Measurements from ENCODE around the gene TNRC6B. TPM values are rescaled to one million over a fixed set of nuclear protein-coding genes. Genes with fewer than 3 reads are reported as not detected.
A peak's percentile ranks its signal among the peaks of the same experiment; 100 is the strongest.
"Not testable (repeated sequence)": the region's sequence is repeated elsewhere in the genome, so short reads cannot be mapped to it uniquely, and the experiment has no call there.

The TNRC6B gene
- total RNA-seq, 2 experiments from 2014 or later: 40.0 to 72.5 TPM

- Mint-ChIP-seq H3K36me3 (peaks cover 8% of the 10 kb centered on the region), H3K27ac (peak overlapping the region; percentile 92), H3K4me1 (peaks cover 43% of the 10 kb centered on the region), H3K27me3 (no peaks in the 10 kb centered on the region), H3K9me3 (ENCODE audit: low read depth) (no peaks in the 10 kb centered on the region), H3K4me3 (peak overlapping the region; percentile 94)
- DNase-seq (peak; percentile 85), ATAC-seq (peak; percentile 72)
- CTCF ChIA-PET: interaction anchor here (0.7 to 2.6 kb wide), 11 partner anchors 69 to 643 kb away, joined by 3 to 10 read pairs (median 4); no protein-coding TSS in a partner anchor
Observed at GRCh38 chr22:40176921-40177737, 596 bp upstream of the TNRC6B start.

- H3K4me1 Mint-ChIP-seq: peaks cover 54% of the 10 kb centered on the region
- DNase-seq (peak; percentile 66), ATAC-seq (peak; percentile 8)
- peaks cover 10% of the 10 kb centered on the region for H3K36me3 Mint-ChIP-seq
- CTCF ChIA-PET: interaction anchor here (0.8 to 2.6 kb wide), 7 partner anchors 14 to 649 kb away, joined by 3 to 10 read pairs (median 3); no protein-coding TSS in a partner anchor
- H3K27ac Mint-ChIP-seq: peak overlapping the region; percentile 92
- H3K4me3 Mint-ChIP-seq: peak overlapping the region; percentile 94
- H3K27me3 Mint-ChIP-seq: no peaks in the 10 kb centered on the region
- H3K9me3 Mint-ChIP-seq (ENCODE audit: low read depth): no peaks in the 10 kb centered on the region
Observed at GRCh38 chr22:40178417-40179409, 988 bp downstream of the TNRC6B start.

DNA sequence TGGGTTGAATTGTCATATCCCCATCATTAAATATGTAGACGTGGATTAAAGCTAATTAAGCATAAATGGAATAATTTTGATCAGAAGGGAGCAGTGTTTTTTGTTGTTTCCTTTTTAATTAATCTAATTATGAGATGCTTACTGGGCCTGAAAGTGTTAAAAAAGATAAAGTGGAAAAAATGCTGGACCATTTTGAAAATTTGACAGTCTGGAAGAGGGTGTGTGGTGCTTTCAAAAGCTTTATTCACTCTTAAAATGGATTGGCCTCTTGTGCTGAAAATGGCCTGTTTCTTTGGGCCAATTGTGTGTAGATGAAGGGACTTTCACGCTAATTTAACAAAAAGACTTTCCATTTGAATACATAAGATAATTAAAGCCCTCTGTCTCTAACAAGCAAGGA is 1.8 kb downstream of the TNRC6B start:
- DNase-seq (no peak), ATAC-seq (no peak)
- Mint-ChIP-seq H3K4me3 (peak overlapping the region; percentile 94), H3K27ac (peak overlapping the region; percentile 92), H3K9me3 (ENCODE audit: low read depth) (no peaks in the 10 kb centered on the region), H3K4me1 (peaks cover 60% of the 10 kb centered on the region), H3K27me3 (no peaks in the 10 kb centered on the region), H3K36me3 (peaks cover 14% of the 10 kb centered on the region)
- CTCF ChIA-PET: interaction anchor here (1.2 to 2.6 kb wide), 5 partner anchors 13 to 720 kb away, joined by 3 to 10 read pairs (median 3); no protein-coding TSS in a partner anchor

GRCh38 chr22:40180403-40180802 is 2.7 kb downstream of the TNRC6B start:
- H3K4me1 Mint-ChIP-seq: peaks cover 59% of the 10 kb centered on the region
- H3K9me3 Mint-ChIP-seq (ENCODE audit: low read depth): no peaks in the 10 kb centered on the region
- DNase-seq: no peak
- H3K27ac Mint-ChIP-seq: peak overlapping the region; percentile 36
- ATAC-seq: no peak
- H3K4me3 Mint-ChIP-seq: peak overlapping the region; percentile 94
- H3K27me3 Mint-ChIP-seq: no peaks in the 10 kb centered on the region
- CTCF ChIA-PET: interaction anchor here (1.2 to 1.5 kb wide), 3 partner anchors 21 to 719 kb away, joined by 3 read pairs; no protein-coding TSS in a partner anchor
- peaks cover 15% of the 10 kb centered on the region for H3K36me3 Mint-ChIP-seq

- ATAC-seq (no peak), DNase-seq (no peak)
- peaks cover 24% of the 10 kb centered on the region for H3K36me3 Mint-ChIP-seq
- H3K27me3 Mint-ChIP-seq: no peaks in the 10 kb centered on the region
- H3K4me1 Mint-ChIP-seq: peaks cover 55% of the 10 kb centered on the region
- H3K9me3 Mint-ChIP-seq (ENCODE audit: low read depth): no peaks in the 10 kb centered on the region
- no peak overlapping the region for H3K4me3 Mint-ChIP-seq
- CTCF ChIA-PET: interaction anchor here (1.2 kb wide), 1 partner anchor 8 kb away, joined by 3 read pairs; no protein-coding TSS in a partner anchor
- H3K27ac Mint-ChIP-seq: no peak overlapping the region
Observed at GRCh38 chr22:40181323-40181722, 3.6 kb downstream of the TNRC6B start.

DNA sequence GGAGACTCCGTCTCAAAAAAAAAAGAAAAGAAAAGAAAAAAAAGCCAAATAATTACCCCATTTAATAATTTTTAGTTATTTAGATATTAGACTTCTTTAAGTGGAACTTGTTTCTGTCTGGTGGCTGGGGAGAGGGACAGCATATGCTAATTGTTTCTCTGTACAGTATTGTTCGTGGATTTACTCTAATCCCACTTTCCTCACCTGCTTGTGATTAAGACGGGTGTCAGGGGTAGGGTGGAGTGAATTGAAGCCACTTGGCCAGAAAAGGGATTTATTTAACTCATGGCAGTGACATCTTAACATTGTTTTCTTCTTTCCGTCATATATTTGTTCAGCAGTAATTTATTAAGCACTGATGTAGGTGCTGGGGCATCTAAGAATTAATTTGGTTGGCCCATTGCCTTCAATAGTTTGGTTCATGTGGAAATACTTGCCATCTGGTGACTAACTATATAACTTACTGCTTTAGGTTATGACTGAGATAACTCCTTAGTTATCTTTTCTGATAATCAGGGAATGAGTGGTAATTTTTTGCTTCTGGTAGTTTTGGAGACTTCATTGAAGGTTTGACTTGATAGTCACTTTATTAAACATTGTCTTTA is 4.6 kb downstream of the TNRC6B start:
- H3K36me3 Mint-ChIP-seq: peaks cover 24% of the 10 kb centered on the region
- H3K4me3 Mint-ChIP-seq: no peak overlapping the region
- H3K9me3 Mint-ChIP-seq (ENCODE audit: low read depth): no peaks in the 10 kb centered on the region
- H3K27me3 Mint-ChIP-seq: no peaks in the 10 kb centered on the region
- DNase-seq (no peak), ATAC-seq (no peak)
- CTCF ChIA-PET: interaction anchor here (1.2 kb wide), 1 partner anchor 7 kb away, joined by 3 read pairs; no protein-coding TSS in a partner anchor
- H3K27ac Mint-ChIP-seq: no peak overlapping the region
- H3K4me1 Mint-ChIP-seq: peaks cover 45% of the 10 kb centered on the region

- no peak overlapping the region for H3K27ac Mint-ChIP-seq
- DNase-seq (no peak), ATAC-seq (no peak)
- no peaks in the 10 kb centered on the region for H3K27me3 Mint-ChIP-seq
- H3K36me3 Mint-ChIP-seq: peaks cover 20% of the 10 kb centered on the region
- H3K9me3 Mint-ChIP-seq (ENCODE audit: low read depth): no peaks in the 10 kb centered on the region
- CTCF ChIA-PET: no interaction called here
- H3K4me3 Mint-ChIP-seq: no peak overlapping the region
- peaks cover 44% of the 10 kb centered on the region for H3K4me1 Mint-ChIP-seq
Observed at GRCh38 chr22:40183029-40183581, 5.4 kb downstream of the TNRC6B start.

DNA sequence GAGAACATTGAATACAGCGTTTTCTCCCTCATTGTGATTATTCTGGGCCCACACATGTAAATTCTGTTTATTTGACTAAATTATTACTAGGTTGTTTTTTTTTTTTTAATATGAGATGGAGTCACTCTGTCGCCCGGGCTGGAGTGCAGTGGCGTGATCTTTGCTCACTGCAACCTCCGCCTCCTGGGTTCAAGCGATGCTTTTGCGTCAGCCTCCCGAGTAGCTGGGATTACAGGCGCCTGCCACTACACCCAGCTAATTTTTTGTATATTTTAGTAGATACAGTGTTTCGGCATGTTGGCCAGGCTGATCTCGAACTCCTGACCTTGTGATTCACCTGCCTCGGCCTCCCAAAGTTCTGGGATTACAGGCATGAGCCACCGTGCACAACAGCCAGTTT is 5.9 kb downstream of the TNRC6B start:
- Mint-ChIP-seq H3K4me1 (peaks cover 44% of the 10 kb centered on the region), H3K36me3 (peaks cover 20% of the 10 kb centered on the region)
- ATAC-seq; H3K27me3 Mint-ChIP-seq; CTCF ChIA-PET; H3K4me3 Mint-ChIP-seq; DNase-seq; H3K27ac Mint-ChIP-seq; H3K9me3 Mint-ChIP-seq (ENCODE audit: low read depth): not testable (repeated sequence)

DNA sequence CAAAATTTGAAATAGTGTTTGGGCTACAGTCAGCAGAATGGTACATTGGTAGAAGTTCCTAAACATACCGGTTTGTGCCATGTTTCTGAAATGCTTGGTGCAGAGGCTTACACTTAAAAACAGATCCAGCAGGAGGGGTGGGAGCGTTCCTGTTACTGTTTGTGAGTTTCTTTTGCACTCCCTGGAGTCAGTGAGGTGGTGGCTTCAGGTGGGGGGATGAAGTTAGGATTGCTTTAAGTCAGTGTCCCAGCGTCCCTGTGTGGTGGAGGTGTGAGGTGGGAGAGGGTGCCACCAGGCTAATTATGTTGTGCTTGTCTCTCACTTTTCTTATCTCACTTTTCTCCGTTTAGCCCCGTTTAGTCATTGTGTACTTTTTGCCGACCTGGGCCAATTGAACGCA is 9.7 kb downstream of the TNRC6B start:
- peaks cover 26% of the 10 kb centered on the region for H3K4me1 Mint-ChIP-seq

DNA sequence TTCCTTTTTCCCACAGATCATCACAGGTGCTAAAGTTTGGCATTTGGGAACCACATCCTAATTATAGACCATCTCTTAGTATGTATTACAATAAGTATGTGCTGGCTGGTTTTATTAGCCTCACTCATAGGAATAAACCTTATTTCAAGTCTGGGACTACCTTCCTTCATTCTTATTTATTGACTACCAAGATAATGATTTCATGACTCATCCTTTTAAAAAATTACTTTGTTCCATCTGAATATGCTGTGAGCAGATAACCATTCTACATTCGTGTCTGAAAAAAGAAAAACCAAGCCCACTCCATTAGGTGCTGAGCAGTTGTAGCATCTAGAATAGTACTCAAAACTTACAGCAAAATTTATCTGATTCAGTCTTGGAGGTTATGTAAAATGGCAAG is 12.3 kb downstream of the TNRC6B start:
- ATAC-seq (no peak), DNase-seq (no peak)
- Mint-ChIP-seq H3K9me3 (ENCODE audit: low read depth) (no peaks in the 10 kb centered on the region), H3K27ac (no peak overlapping the region), H3K4me1 (peaks cover 30% of the 10 kb centered on the region), H3K36me3 (peaks cover 9% of the 10 kb centered on the region), H3K27me3 (no peaks in the 10 kb centered on the region), H3K4me3 (no peak overlapping the region)
- CTCF ChIA-PET: interaction anchor here (0.6 to 1.8 kb wide), 4 partner anchors 9 to 202 kb away, joined by 3 to 5 read pairs (median 3); no protein-coding TSS in a partner anchor

More for the DNA sequence above, 9.7 kb downstream of the TNRC6B start:
- Mint-ChIP-seq H3K4me3 (no peak overlapping the region), H3K27ac (no peak overlapping the region), H3K36me3 (peaks cover 14% of the 10 kb centered on the region), H3K27me3 (no peaks in the 10 kb centered on the region), H3K9me3 (ENCODE audit: low read depth) (no peaks in the 10 kb centered on the region)
- CTCF ChIA-PET: no interaction called here
- DNase-seq (no peak), ATAC-seq (no peak)

DNA sequence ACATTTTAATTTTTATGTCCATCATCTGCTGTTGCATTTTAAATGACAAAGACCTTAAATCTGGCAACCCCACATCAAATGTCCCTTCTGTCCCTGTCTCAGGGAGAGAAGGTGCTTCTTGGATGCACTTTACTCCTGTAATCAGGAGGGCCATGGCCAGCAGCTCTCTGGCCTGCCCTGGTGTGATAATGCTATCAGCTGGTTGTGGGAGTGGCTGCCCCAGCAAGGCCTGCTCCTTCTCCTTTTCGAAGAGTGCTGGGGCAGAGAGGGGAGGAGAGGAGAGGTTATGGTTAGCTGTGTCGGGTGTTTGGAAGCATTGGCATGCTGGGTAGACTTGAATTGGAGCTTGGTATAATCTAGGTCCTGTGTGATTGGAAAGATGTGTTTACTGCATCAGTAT is 12.8 kb downstream of the TNRC6B start:
- no peak overlapping the region for H3K27ac Mint-ChIP-seq
- peaks cover 34% of the 10 kb centered on the region for H3K4me1 Mint-ChIP-seq
- no peak for DNase-seq

More for the DNA sequence above, 12.8 kb downstream of the TNRC6B start:
- CTCF ChIA-PET: interaction anchor here (0.6 to 1.8 kb wide), 3 partner anchors 29 to 203 kb away, joined by 3 to 5 read pairs (median 3); no protein-coding TSS in a partner anchor
- H3K4me3 Mint-ChIP-seq: no peak overlapping the region
- peaks cover 7% of the 10 kb centered on the region for H3K36me3 Mint-ChIP-seq
- no peaks in the 10 kb centered on the region for H3K27me3 Mint-ChIP-seq
- H3K9me3 Mint-ChIP-seq (ENCODE audit: low read depth): no peaks in the 10 kb centered on the region
- ATAC-seq: no peak

All from activated CD8-positive, alpha-beta memory T cell treated with anti-CD3 and anti-CD28 coated beads, Interleukin-2, amount 10 ng/mL, durations not matched to agents 7 days and 5 days (primary cell).